GM10847 (cell line): ENCODE data around the gene ADAM12.

Experiments used
- POLR2A ChIP-seq: IDR thresholded peaks from 2 replicates; pipeline ENCODE4 v1.6.1; 2011; ENCODE audit not compliant: insufficient read length; ENCODE audit errors: extremely low read depth

Gene ADAM12

GRCh38 chr10:126015413-126015812, 372.9 kb downstream of the ADAM12 start:
- no peak for TF ChIP-seq POLR2A

- TF ChIP-seq POLR2A: no peak
These were observed 374.0 kb downstream of the ADAM12 start for GRCh38 chr10:126014309-126014708.

- no peak for TF ChIP-seq POLR2A
These were observed 374.6 kb downstream of the ADAM12 start for GRCh38 chr10:126013489-126014281.

DNA sequence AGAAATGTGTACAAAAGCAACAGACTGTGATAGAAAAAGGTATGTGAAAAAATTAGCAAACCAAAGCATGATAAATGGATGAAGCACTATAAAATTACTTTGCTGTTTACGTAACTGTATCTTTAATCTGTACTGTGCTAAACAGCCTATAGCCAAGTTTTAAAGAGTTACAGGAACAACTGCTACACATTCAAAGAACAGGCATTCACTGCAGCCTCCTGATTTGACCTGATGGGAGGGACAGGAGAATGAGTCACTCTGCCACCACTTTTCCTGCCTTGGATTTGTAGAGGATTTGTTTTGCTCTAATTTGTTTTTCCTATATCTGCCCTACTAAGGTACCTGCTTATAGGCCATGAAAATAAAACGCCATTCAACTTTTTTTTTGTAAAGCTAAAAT, 375.8 kb downstream of the ADAM12 start:
- no peak for TF ChIP-seq POLR2A

GRCh38 chr10:126011995-126012394, 376.3 kb downstream of the ADAM12 start:
- no peak for TF ChIP-seq POLR2A

DNA sequence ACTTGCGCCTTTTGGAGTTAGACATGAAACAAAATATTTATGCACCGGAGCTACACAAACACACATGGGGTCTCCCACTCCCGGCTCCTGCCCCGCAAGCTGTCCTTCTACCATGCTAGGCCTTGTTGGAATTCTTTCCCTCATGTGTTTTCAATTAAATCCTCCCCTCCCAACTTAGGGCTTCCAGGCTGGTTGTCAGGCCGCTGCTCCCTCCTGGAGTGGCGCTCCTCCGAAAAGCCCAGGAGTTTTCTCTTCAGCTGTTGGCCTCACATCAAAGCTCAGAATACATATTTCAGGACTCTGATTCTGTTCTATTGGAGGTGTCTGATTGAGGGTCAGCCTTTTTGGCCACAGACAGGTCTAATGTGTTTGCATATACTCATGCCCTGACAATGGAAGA, 378.6 kb downstream of the ADAM12 start:
- TF ChIP-seq POLR2A: no peak

DNA sequence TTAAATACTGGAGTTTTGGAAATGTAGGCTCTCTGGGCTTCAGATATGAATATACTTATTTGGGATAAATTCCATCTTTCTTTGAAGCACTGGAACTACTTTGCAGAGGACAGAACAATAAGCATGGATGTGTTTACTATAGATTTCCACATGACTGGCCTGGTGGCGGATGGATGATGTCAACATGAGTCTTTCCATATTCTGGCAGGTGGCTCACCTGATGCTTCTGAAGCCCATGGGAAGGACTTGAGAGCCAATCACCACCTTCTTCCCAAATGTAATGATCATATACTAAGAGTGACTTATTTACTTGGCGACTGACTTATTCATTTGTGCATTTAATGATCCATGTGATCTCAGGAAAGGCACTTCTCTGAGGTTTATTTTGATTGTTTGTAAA, 381.4 kb downstream of the ADAM12 start:
- TF ChIP-seq POLR2A: no peak

DNA sequence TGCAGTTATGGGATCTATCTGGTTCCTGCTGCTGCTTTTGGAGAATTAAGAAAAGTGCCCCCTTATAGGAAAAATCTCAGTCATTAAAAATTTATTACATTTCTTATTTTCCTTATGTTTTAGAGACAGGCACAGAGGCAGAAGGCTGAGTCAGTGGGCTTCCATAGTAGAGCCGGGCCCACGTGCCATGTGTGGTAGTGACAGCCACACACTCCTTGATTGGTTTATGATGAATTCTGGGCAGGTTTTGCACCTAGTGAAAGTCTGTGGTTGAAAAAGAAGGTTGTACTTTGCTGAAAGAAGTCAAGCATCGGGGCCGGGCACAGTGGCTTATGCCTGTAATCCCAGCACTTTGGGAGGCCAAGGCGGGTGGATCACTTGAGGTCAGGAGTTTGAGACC, 382.0 kb downstream of the ADAM12 start:
- TF ChIP-seq POLR2A: no peak

DNA sequence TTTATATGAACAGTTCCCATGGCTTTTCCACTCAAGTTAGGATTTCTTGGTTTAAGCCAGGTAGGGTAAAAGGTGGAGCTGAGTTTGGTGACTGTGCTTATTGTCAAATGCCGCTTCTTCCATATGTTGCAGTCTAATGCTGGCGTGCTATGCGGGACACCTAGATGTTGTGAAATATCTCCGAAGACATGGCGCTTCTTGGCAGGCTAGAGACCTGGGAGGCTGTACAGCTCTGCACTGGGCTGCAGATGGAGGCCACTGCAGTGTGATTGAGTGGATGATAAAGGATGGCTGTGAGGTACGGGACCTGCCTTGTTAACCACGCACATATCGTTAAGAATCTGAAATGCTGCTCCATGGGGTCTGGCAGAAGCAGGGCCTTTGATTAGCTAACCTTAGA, 383.5 kb downstream of the ADAM12 start:
- TF ChIP-seq POLR2A: no peak

- no peak for TF ChIP-seq POLR2A
These were observed 386.7 kb downstream of the ADAM12 start for GRCh38 chr10:126001576-126001975.

DNA sequence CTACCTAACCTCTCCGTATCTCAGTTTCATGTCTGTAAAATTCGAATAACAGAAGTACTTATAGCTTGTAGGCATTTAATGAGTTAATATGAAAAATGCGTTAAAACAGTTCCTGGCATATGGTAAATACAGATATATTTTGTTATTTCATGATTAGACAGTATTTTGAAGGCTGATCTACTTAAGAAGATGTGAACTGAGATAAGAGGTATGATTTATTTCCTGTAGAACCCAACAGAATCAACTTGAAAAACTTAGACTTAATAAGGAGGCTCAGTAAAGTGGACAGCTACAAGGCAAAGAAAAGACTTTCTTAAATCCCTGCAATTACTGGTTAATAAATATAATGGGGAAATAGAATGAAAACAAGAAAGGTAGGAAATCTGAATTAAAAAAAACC, 388.6 kb downstream of the ADAM12 start:
- TF ChIP-seq POLR2A: no peak

- TF ChIP-seq POLR2A: no peak
These were observed 390.7 kb downstream of the ADAM12 start for GRCh38 chr10:125997586-125997985.

GRCh38 chr10:125995726-125996304, 392.5 kb downstream of the ADAM12 start:
- TF ChIP-seq POLR2A: no peak

DNA sequence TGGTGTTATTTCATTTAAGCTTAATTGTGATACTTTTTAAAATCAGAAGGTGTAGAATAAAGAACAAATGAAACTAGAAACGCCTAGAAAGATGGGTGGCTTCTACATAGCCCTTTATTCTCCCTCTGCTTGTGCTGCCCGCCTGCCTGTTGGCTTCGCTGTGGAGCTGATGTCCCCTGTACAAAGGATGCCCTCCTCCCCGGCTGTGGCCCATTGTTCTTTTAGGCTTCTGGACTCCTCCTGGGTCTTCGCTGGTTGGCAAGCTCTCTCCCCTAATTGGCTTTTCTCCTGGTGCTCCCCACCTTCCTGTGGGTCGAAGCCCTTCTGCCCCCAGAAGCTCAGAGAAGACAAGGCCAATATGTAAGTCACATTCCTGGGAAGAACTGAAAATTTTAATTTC, 393.7 kb downstream of the ADAM12 start:
- no peak for TF ChIP-seq POLR2A

DNA sequence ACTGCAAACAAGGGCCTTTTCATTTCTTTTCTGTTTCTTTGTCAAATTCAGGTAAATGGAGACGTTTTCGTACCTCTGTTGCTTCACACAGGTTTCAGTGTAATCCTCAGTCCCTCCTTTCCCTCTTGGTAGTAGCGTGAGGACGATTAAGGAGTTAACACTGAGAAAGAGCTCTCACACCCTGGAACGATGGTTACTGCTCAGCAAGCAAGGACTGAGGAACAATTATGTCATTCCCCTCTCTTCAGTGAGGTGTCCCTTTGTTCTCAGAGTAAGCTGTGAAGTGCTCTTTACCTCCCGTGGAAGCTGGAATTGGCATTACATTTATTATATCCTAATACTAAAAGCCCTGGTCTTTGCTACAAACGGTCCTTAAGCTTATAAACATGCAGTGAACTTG, 396.0 kb downstream of the ADAM12 start:
- no peak for TF ChIP-seq POLR2A

GRCh38 chr10:125991392-125991791, 396.9 kb downstream of the ADAM12 start:
- no peak for TF ChIP-seq POLR2A

- no peak for TF ChIP-seq POLR2A
These were observed 397.3 kb downstream of the ADAM12 start for GRCh38 chr10:125990974-125991373.
